ENCODE measurements around the gene AFAP1L1.

DNA sequence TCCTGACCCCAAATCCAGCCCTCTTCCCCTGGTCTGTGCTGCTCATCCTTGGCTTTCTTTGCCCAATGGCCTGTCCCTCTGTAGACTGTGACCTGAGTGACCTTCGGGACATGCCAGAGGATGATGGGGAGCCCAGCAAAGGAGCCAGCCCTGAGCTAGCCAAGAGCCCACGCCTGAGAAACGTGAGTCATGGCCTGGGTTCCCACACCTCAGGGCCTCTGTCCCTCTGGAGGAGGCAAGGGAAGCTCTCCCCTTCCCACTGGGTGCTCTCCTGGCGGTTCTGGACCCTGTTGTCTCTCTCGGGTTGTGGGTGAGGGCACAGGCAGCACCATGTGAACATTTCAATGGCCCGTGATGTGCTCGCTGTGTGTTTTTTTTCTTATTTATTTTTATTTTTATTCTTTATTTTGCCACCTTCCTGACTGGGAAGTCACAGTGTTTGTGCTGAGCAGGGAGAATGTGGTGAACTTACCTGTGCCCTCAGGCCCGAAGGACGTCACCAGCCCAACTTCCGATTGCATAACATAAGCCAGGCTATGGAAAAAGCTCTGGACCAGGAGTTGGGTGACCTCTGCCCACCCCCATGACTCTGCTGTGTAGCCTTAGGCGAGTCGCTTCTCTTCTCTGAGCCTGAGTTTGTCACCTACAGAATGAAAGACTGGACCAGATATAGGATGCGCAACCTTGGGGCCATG, 29.5 kb downstream of the AFAP1L1 start:
- TF ChIP-seq, protein P1, sequence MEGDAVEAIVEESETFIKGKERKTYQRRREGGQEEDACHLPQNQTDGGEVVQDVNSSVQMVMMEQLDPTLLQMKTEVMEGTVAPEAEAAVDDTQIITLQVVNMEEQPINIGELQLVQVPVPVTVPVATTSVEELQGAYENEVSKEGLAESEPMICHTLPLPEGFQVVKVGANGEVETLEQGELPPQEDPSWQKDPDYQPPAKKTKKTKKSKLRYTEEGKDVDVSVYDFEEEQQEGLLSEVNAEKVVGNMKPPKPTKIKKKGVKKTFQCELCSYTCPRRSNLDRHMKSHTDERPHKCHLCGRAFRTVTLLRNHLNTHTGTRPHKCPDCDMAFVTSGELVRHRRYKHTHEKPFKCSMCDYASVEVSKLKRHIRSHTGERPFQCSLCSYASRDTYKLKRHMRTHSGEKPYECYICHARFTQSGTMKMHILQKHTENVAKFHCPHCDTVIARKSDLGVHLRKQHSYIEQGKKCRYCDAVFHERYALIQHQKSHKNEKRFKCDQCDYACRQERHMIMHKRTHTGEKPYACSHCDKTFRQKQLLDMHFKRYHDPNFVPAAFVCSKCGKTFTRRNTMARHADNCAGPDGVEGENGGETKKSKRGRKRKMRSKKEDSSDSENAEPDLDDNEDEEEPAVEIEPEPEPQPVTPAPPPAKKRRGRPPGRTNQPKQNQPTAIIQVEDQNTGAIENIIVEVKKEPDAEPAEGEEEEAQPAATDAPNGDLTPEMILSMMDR (IDR thresholded peaks at IDR 0.05; ENCODE audit: poor library complexity): no peak
- TF ChIP-seq EZH2phosphoT487 (IDR thresholded peaks at IDR 0.05; ENCODE audit: low read depth, severe bottlenecking, unreplicated experiment) (no peak), EZH2 (IDR thresholded peaks at IDR 0.05; ENCODE audit: borderline replicate concordance) (no peak)
